Cerebellar cortex (tissue), 1 donor: ENCODE measurements around the gene DDX10.

Source experiments
- DNase-seq: peaks from one replicate; pipeline ENCODE4 v3.0.0-alpha.2; 2015; ENCODE audit warnings: low spot score

Gene DDX10

DNA sequence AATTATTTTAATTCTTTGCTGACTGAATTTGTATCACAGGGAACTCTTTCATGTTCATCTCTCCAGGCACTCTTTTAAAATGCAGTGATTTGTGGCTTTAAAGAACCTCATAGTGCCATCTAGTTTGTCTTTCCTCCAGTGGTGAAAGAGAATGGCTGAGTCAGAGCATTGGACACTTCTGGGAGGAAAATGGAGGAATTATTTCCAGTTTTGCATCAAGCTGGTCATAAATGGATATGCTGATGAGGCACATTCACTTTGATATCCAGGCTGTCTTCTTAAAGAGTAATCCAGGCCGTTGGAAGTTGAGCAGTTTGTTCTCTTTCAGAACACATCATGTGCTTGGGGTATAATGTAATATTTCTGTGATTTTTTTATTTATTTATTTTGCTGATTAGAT, 273.7 kb downstream of the DDX10 start:
- no peak for DNase-seq

- no peak for DNase-seq
Measured at GRCh38 chr11:108939135-108939534, 274.3 kb downstream of the DDX10 start.

GRCh38 chr11:108943853-108944252, 279.0 kb downstream of the DDX10 start:
- DNase-seq, result no peak

GRCh38 chr11:108944471-108945178, 279.8 kb downstream of the DDX10 start:
- DNase-seq, result no peak

GRCh38 chr11:108945341-108945740, 280.5 kb downstream of the DDX10 start:
- no peak for DNase-seq

DNA sequence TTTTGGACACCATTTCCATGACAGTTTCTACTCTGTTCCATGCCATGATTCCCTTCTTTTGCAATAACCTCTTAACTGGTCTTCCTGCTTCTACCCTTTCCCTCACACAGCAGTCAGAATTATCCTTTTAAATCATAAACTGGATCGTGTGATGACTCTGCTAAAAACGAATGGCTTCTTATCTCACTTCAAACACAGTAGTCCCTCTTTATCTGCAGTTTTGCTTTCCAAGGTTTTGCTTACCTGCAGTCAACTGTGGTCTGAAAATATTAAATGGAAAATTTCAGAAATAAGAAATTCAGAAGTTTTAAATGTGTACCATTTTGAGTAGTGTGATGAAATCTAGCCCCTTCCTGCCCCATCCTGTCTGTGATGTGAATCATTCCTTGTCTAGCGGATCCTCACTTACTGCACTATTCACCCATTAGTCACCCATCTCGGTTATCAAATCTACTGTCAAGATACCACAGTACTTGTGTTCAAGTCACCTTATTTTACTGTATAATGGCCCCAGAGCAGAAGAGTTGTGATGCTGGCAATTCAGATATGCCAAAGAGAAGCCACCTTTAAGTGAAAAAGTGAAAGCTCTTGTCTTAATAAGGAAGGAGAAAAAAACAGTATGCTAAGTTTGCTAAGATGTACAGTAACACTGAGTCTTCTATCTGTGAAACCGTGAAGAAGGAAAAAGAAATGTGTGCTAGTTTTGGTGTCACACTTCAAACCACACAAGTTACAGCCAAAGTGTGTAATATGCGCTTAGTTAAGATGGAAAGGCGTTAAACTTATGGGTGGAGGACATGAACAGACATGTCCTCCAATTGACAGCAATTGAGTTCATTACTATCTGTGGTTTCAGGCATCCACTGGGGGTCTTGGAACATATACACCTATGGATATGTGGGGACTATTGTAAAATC, 283.0 kb downstream of the DDX10 start:
- no peak for DNase-seq

DNA sequence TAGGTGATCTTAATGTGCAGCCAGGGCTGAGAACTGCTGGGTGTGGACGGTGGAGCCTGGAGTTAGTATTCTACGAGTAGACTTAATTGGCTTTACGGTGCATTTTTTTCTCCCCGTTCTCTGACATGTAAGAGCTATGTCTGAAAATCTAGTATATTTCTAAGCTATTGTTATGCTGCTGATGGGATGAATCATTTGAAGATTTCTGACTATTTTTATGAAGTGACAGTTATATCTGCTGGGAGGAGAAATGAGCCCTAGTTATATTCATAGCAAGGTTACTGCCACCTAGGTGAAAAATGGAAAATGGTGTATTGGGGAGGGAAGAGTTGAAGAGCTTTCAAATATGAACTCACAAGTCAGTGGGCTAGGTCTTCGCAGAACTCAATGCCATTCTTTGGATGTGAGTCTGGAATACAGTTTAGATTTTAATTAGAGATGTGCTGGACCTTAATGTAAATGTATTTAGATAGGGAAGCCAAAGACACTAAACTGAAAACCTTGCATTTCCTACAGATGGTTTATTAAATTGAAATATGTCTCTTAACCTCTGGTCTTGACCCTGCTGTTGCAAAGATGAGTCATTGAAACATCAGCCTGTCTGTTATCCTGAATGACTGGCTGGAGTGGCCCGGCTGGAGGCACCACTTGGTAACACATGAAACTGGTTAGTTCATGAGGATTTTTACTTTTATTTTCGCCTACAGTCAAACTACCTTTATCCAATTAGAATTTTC, 293.7 kb downstream of the DDX10 start:
- no peak for DNase-seq

GRCh38 chr11:108959105-108959761, 294.4 kb downstream of the DDX10 start:
- DNase-seq, result no peak

GRCh38 chr11:108959874-108960273, 295.0 kb downstream of the DDX10 start:
- no peak for DNase-seq

GRCh38 chr11:108960501-108960900, 295.6 kb downstream of the DDX10 start:
- no peak for DNase-seq

GRCh38 chr11:108961095-108961494, 296.2 kb downstream of the DDX10 start:
- DNase-seq, result no peak

- DNase-seq, result no peak
Measured at GRCh38 chr11:108963118-108963517, 298.2 kb downstream of the DDX10 start.

DNA sequence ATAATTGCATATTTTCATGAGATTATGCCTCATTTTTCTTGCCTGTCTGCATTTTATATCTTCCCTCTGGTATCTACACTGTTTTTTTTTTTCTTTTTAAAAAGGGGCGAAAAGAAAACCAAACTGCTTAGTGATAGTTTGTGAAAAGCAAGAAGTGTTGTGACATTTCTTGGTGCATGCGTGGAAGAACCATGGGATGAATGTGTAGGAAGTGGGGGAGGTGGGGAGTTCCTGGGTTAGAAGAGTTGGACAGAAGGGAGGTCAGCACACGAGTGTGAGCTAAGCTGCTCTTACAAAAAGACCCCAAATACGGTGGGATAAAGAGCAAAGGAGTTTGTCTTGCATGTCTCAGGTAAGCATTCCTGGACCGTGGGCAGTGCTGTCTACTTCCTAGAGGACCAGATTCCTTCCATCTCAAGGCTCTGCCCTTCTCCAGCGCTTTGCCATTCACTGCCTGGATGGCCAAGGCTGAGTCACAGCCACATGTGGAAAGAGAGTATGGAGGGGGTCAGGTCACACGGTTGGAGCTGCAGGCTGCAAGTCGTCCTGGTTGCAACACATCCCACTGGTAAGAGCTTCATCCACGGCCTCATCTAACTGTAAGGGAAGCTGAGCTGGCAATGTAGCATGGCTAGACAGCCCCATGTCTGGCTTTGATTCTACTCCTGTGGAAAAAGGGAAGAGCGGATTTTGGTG, 300.6 kb downstream of the DDX10 start:
- DNase-seq, result no peak

DNA sequence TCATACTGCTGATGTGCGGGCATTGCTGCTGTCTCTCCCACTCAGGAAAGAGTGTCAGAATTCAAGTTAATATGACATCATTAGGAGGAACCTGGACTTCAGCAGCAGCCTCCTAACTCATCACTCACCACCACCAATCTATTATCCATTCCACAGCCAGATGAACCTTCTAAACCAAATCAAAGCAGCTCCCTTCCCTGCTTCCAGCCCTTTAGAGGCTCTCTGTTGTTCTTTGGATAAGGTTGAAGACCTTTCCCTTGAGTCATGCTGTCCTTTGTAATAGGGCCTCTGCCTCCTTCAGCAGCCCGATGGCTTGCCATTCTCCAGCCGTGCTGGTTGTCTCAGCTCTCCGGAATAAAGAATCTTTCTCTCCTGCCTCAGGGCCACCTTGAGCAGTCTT, 301.3 kb downstream of the DDX10 start:
- no peak for DNase-seq

GRCh38 chr11:108966978-108967377, 302.1 kb downstream of the DDX10 start:
- DNase-seq, result no peak

GRCh38 chr11:108967571-108967970, 302.7 kb downstream of the DDX10 start:
- DNase-seq, result peak; percentile 81

GRCh38 chr11:108970221-108970991, 305.5 kb downstream of the DDX10 start:
- DNase-seq, result no peak

GRCh38 chr11:108973402-108974162, 308.7 kb downstream of the DDX10 start:
- peak; percentile 11 for DNase-seq

DNA sequence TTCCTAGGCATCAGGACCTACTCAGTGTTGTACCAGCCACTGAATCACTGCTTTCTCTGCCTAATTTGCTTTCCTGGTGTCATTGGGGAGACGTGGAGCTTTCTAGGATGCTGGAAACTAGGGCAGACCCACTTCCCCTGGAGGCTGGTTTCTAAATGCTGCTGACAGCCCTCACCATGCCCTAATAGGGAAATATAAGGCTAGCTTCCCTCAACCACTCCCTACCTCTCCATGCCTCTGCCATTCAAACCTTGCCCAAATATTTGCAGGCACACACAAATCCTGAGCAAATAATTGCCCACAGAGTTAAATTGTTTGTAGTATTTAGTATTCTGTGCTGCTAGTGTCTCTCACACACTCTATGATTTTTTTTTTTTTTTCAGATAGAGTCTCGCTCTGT, 310.2 kb downstream of the DDX10 start:
- no peak for DNase-seq

DNA sequence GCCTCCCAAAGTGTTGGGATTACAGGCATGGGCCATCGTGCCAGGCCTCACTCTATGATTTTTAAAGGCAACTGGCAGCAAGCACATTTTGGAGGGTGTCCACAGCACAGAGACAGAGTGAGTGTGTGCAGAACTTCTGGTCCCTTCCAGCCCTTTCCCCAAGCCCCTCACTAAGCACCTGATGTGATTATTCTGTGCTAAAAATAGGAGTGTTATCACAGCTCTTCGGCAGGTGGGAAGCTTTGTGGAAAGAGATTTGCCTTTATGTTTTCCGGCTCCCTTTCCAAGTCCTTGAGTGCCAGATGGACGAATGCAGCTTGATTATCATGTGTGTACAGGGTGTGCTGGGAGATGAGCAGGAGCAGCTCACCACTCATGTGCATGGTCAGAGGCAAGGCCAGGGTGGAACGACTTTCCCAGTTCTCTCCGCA, 310.8 kb downstream of the DDX10 start:
- DNase-seq, result peak; percentile 92
